Left ventricle myocardium superior (tissue), 1 donor: Measurements from ENCODE around the gene MTMR3. TPM values are rescaled to one million over a fixed set of nuclear protein-coding genes. Genes with fewer than 3 reads are reported as not detected.
A peak's percentile ranks its signal among the peaks of the same experiment; 100 is the strongest.
"Not testable (repeated sequence)": the region's sequence is repeated elsewhere in the genome, so short reads cannot be mapped to it uniquely, and the experiment has no call there.

ENCODE experiments used
- ATAC-seq: fragments of 200-7000 bp; cut with Tn5 transposase; one replicate; pipeline ENCODE4 v1.9.1; 2020; ENCODE audit warnings: mild to moderate bottlenecking, moderate library complexity
- DNase-seq: peaks from one replicate; pipeline ENCODE4 v3.0.0-alpha.2; 2020
- intact Hi-C: fragments of 100-400 bp; cut with micrococcal nuclease; formaldehyde crosslinking; loops from one replicate; pipeline ENCODE4 v1.11.0; 2022
- total RNA-seq: library from RNA; stranded (reverse); fragmentation: NEBNext Ultra II Directional; extraction: Animal tissue kit (Norgen Biotek cat#: 25700); gene quantifications from one replicate; pipeline ENCODE4 v1.2.1, GENCODE V29; 2021
- donor health status: DM: no; HTN: yes; CAD: no; lungs with severe emphysema.

MTMR3 gene
- total RNA-seq, 1 donor from 2014 or later = 23.6 TPM

- DNase-seq, ATAC-seq, intact Hi-C loops: not testable (repeated sequence)
These were observed 17.4 kb upstream of the MTMR3 start for GRCh38 chr22:29865572-29865971.

GRCh38 chr22:29867260-29867659, 15.7 kb upstream of the MTMR3 start:
- ATAC-seq (no peak), DNase-seq (no peak)
- intact Hi-C loops = no loop called here

- ATAC-seq (peak; percentile 18), DNase-seq (no peak)
- intact Hi-C loops = no loop called here
These were observed 15.1 kb upstream of the MTMR3 start for GRCh38 chr22:29867851-29868250.

GRCh38 chr22:29870574-29870973, 12.4 kb upstream of the MTMR3 start:
- intact Hi-C loops = no loop called here
- no peak for ATAC-seq
- no peak for DNase-seq

GRCh38 chr22:29871684-29872083, 11.3 kb upstream of the MTMR3 start:
- DNase-seq (no peak), ATAC-seq (no peak)
- intact Hi-C loops = no loop called here

GRCh38 chr22:29872144-29872893, 10.7 kb upstream of the MTMR3 start:
- intact Hi-C loops = no loop called here
- ATAC-seq (peak; percentile 94), DNase-seq (peak; percentile 48)

- DNase-seq (no peak), ATAC-seq (peak; percentile 18)
- intact Hi-C loops = no loop called here
These were observed 10.0 kb upstream of the MTMR3 start for GRCh38 chr22:29872989-29873388.

GRCh38 chr22:29873943-29874342, 9.0 kb upstream of the MTMR3 start:
- ATAC-seq (no peak), DNase-seq (no peak)
- intact Hi-C loops = no loop called here

GRCh38 chr22:29877620-29878019, 5.4 kb upstream of the MTMR3 start:
- no peak for DNase-seq
- intact Hi-C loops = no loop called here
- no peak for ATAC-seq

- intact Hi-C loops = no loop called here
- DNase-seq = no peak
- ATAC-seq = no peak
These were observed 3.2 kb upstream of the MTMR3 start for GRCh38 chr22:29879753-29880152.

- ATAC-seq = no peak
- intact Hi-C loops = no loop called here
- no peak for DNase-seq
These were observed 294 bp upstream of the MTMR3 start for GRCh38 chr22:29882716-29883044.

- intact Hi-C loops = no loop called here
- DNase-seq (no peak), ATAC-seq (no peak)
These were observed 762 bp downstream of the MTMR3 start for GRCh38 chr22:29883775-29884097.

GRCh38 chr22:29885610-29886009, 2.6 kb downstream of the MTMR3 start:
- DNase-seq (no peak), ATAC-seq (no peak)
- intact Hi-C loops = no loop called here

- ATAC-seq (no peak), DNase-seq (no peak)
- intact Hi-C loops = no loop called here
These were observed 3.6 kb downstream of the MTMR3 start for GRCh38 chr22:29886596-29886995.

GRCh38 chr22:29887358-29887757, 4.4 kb downstream of the MTMR3 start:
- DNase-seq (no peak), ATAC-seq (no peak)
- intact Hi-C loops = no loop called here

GRCh38 chr22:29890760-29891159, 7.8 kb downstream of the MTMR3 start:
- DNase-seq (no peak), ATAC-seq (no peak)
- intact Hi-C loops = no loop called here

GRCh38 chr22:29892315-29893156, 9.6 kb downstream of the MTMR3 start:
- intact Hi-C loops = no loop called here
- DNase-seq = no peak
- no peak for ATAC-seq

GRCh38 chr22:29901354-29901753, 18.4 kb downstream of the MTMR3 start:
- ATAC-seq = no peak
- DNase-seq = no peak
- intact Hi-C loops = no loop called here

- intact Hi-C loops = no loop called here
- no peak for ATAC-seq
- DNase-seq = no peak
These were observed 20.4 kb downstream of the MTMR3 start for GRCh38 chr22:29903371-29903770.

GRCh38 chr22:29904020-29904419, 21.0 kb downstream of the MTMR3 start:
- no peak for ATAC-seq
- no peak for DNase-seq
- intact Hi-C loops = no loop called here
